BJ (cell line): ENCODE data around the gene ZGRF1. TPM values are rescaled to one million over a fixed set of nuclear protein-coding genes. Genes with fewer than 3 reads are reported as not detected.
A peak's percentile ranks its signal among the peaks of the same experiment; 100 is the strongest.
"Not testable (repeated sequence)": the region's sequence is repeated elsewhere in the genome, so short reads cannot be mapped to it uniquely, and the experiment has no call there.

Experiments
- CTCF ChIA-PET: fragments of 350-600 bp; formaldehyde crosslinking; extraction: SDS; loops from one replicate; lab custom pipeline; 2021; ENCODE audit warnings: antibody characterized with exemption, inconsistent platforms; lab: Yijun Ruan, JAX
- POLR2A ChIA-PET: fragments of 300-600 bp; sonication (Branson Sonifier 250); formaldehyde crosslinking; extraction: SDS; loops from one replicate; lab custom pipeline; 2021; ENCODE audit warnings: antibody characterized with exemption; lab: Charles Lee
- DNase-seq: peaks from one replicate; pipeline ENCODE4 v3.0.0-alpha.2; 2011; ENCODE audit warnings: low read depth
- H3K27me3 ChIP-seq: 2 replicates; pipeline ENCODE4 v1.6.0; 2011; ENCODE audit warnings: low read length; ENCODE audit not compliant: control insufficient read depth, insufficient read depth
- H3K36me3 ChIP-seq: 2 replicates; pipeline ENCODE4 v1.5.1; 2011; ENCODE audit warnings: low read length; ENCODE audit not compliant: control insufficient read depth, insufficient read depth
- H3K4me3 ChIP-seq: 2 replicates; pipeline ENCODE4 v1.5.1; 2011; ENCODE audit warnings: low read depth, mild to moderate bottlenecking, control low read depth, low read length
- CTCF ChIP-seq: IDR thresholded peaks from 2 replicates; pipeline ENCODE4 v1.5.1; 2011; ENCODE audit warnings: low read depth, mild to moderate bottlenecking, control low read depth, inconsistent platforms, low read length, moderate library complexity; ENCODE audit not compliant: insufficient read depth
- polyA plus RNA-seq: library from polyadenylated mRNA; depleted of rRNA; stranded (reverse); fragments of >200 nt; gene quantifications from 2 replicates; pipeline ENCODE4 v1.2.3, GENCODE V29; 2011

The ZGRF1 gene
- polyA plus RNA-seq, 1 experiment = 1.4 TPM

- no peak for DNase-seq
- H3K4me3 ChIP-seq = no peak overlapping the region
- POLR2A ChIA-PET = no interaction called here
- CTCF ChIA-PET = interaction anchor here (0.6 to 1.7 kb wide), 3 partner anchors 10 to 497 kb away, joined by 3 to 4 read pairs (median 3); partner anchors contain the start of gene LARP7
- peaks cover 5% of the 10 kb centered on the region for H3K36me3 ChIP-seq
- H3K27me3 ChIP-seq = no peaks in the 10 kb centered on the region
- no peak for TF ChIP-seq CTCF
Measured at GRCh38 chr4:112646632-112647537, 10.2 kb upstream of the ZGRF1 start.

GRCh38 chr4:112645541-112646329 is 9.0 kb upstream of the ZGRF1 start:
- H3K27me3 ChIP-seq = no peaks in the 10 kb centered on the region
- ChIA-PET CTCF (interaction anchor here (0.6 to 2.2 kb wide), 3 partner anchors 8 to 499 kb away, joined by 3 to 7 read pairs (median 3); partner anchors contain the start of gene LARP7), POLR2A (no interaction called here)
- no peak for TF ChIP-seq CTCF
- DNase-seq = no peak
- H3K4me3 ChIP-seq = no peak overlapping the region
- peaks cover 5% of the 10 kb centered on the region for H3K36me3 ChIP-seq

- H3K27me3 ChIP-seq, POLR2A ChIA-PET, H3K4me3 ChIP-seq, H3K36me3 ChIP-seq, DNase-seq: not testable (repeated sequence)
- CTCF ChIA-PET = interaction anchor here (2.2 kb wide), 1 partner anchor 10 kb away, joined by 7 read pairs; no protein-coding TSS in a partner anchor
Measured at GRCh38 chr4:112644595-112645535, 8.2 kb upstream of the ZGRF1 start.

- TF ChIP-seq CTCF = no peak
- H3K36me3 ChIP-seq = peaks cover 3% of the 10 kb centered on the region; the same call in 1 of the 2 replicates
- H3K4me3 ChIP-seq = no peak overlapping the region
- ChIA-PET CTCF (interaction anchor here (0.6 kb wide), 1 partner anchor 10 kb away, joined by 4 read pairs; no protein-coding TSS in a partner anchor), POLR2A (no interaction called here)
- no peaks in the 10 kb centered on the region for H3K27me3 ChIP-seq
- DNase-seq = no peak
Measured at GRCh38 chr4:112642526-112642925, 5.8 kb upstream of the ZGRF1 start.

GRCh38 chr4:112637552-112637866 is 800 bp upstream of the ZGRF1 start:
- CTCF ChIA-PET = interaction anchor here (0.6 to 1.3 kb wide), 5 partner anchors 9 to 311 kb away, joined by 3 to 4 read pairs (median 3); no protein-coding TSS in a partner anchor
- H3K36me3 ChIP-seq = no peaks in the 10 kb centered on the region
- H3K4me3 ChIP-seq = peak overlapping the region; percentile 59
- TF ChIP-seq CTCF = no peak
- POLR2A ChIA-PET = interaction anchor here (0.5 kb wide), 1 partner anchor 358 kb away, joined by 5 read pairs; no protein-coding TSS in a partner anchor
- H3K27me3 ChIP-seq = no peaks in the 10 kb centered on the region
- no peak for DNase-seq
